ENCODE data around the gene PRXL2C.

GRCh38 chr9:96616817-96617438, 38.2 kb downstream of the PRXL2C start:
- no peak for TF ChIP-seq CSDC2 (CRISPR knock-in tag; IDR thresholded peaks at IDR 0.05)
- no peak for TF ChIP-seq ZC3H10 (CRISPR knock-in tag; IDR thresholded peaks at IDR 0.05)
- no peak for TF ChIP-seq ZNF8 (CRISPR knock-in tag; IDR thresholded peaks at IDR 0.05)
- TF ChIP-seq PATZ1 (CRISPR knock-in tag; IDR thresholded peaks at IDR 0.05; ENCODE audit: borderline replicate concordance) = no peak
- no peak for TF ChIP-seq ESRRG (CRISPR knock-in tag; IDR thresholded peaks at IDR 0.05)
- TF ChIP-seq ZFP30 (CRISPR knock-in tag; IDR thresholded peaks at IDR 0.05) = no peak
- no peak for TF ChIP-seq ZNF565 (CRISPR knock-in tag; conservative IDR thresholded peaks at IDR 0.05; ENCODE audit: low read depth)
- TF ChIP-seq ARNTL (CRISPR knock-in tag; IDR thresholded peaks at IDR 0.05; ENCODE audit: borderline replicate concordance, low read depth) = no peak
- no peak for TF ChIP-seq CSRNP3 (CRISPR knock-in tag; IDR thresholded peaks at IDR 0.05)
- no peak for TF ChIP-seq TOX (CRISPR knock-in tag; IDR thresholded peaks at IDR 0.05; ENCODE audit: borderline replicate concordance)
- TF ChIP-seq PPARA (CRISPR knock-in tag; IDR thresholded peaks at IDR 0.05; ENCODE audit: borderline replicate concordance) = no peak
